ENCODE measurements around the gene ZNF580.

Gene ZNF580

DNA sequence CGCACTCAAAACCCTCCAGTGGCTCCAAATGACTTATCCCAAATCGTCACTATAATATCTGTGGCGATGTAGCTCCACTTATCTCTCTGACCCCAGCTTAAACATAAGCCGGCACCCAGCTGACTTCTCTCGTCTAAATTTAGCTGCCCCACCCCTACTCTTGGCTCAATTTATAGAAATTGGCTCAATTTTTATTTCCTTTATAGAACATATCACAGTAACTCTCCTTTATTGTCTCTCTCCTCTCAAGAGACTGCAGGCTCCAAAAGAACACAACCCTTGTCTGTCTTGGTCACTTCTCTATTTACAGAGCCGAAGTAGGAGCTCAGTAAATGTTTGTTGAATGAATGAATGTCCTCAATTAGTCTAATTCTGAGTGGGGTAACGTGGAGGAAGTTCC lies 17.2 kb upstream of the ZNF580 start:
- DNase-seq (ENCODE audit: low read depth) = no peak
- H3K4me3 ChIP-seq (ENCODE audit: control insufficient read depth, low read depth, low read length) = no peak overlapping the region

DNA sequence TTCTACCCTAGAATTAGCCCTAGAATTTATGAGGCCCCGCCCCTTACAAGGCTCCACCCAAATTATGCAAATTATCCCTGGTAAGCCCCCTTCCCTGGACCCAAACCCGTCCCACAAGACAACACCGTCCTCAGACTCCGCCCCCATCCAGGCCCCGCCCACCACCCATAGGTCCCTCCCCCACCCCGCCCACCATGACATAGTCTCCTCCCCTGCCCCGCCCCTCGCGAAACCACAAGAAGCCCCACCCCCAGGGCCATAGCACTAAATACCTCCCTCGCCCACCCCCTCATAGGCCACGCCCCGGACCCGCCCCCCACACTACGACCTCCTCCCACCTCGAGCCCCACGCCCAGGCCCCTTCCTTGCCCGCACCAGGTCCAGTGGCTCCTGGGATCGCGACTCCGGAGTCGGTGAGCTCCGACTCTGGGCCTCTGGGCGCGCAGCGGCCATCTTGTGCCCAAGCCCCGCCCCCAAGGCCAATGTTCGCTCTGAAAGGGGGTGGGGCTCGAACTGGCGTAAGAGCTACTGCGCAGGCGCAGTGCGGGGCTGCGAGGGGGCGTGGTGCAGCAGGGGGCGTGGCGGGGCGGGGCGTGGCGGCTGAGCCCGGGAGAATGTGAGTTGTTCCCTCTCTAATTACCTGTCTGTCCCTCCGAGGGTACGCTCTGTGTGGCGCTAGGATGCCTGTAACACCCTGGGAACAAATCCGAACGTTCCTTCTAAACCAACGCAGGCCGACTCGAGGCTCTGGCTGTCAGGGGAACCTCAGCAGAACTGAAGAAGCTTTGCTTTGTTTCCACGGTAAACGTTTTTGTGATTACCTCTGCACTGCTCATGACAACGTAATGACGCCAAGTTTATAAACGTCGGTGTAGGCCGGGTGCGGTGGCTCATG lies 16.4 kb upstream of the ZNF580 start, which contains the start of gene ZNF784:
Gene ZNF784 (minus strand): TSS at position 458 of the 895 bp plus-strand sequence. CDS start 5 bp downstream, at position 453.
- DNase-seq (ENCODE audit: low read depth) = peak; percentile 86
- H3K4me3 ChIP-seq (ENCODE audit: control insufficient read depth, low read depth, low read length) = peak within 1 kb of the TSS; percentile 72
- TF ChIP-seq, protein P1, sequence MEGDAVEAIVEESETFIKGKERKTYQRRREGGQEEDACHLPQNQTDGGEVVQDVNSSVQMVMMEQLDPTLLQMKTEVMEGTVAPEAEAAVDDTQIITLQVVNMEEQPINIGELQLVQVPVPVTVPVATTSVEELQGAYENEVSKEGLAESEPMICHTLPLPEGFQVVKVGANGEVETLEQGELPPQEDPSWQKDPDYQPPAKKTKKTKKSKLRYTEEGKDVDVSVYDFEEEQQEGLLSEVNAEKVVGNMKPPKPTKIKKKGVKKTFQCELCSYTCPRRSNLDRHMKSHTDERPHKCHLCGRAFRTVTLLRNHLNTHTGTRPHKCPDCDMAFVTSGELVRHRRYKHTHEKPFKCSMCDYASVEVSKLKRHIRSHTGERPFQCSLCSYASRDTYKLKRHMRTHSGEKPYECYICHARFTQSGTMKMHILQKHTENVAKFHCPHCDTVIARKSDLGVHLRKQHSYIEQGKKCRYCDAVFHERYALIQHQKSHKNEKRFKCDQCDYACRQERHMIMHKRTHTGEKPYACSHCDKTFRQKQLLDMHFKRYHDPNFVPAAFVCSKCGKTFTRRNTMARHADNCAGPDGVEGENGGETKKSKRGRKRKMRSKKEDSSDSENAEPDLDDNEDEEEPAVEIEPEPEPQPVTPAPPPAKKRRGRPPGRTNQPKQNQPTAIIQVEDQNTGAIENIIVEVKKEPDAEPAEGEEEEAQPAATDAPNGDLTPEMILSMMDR (conservative IDR thresholded peaks at IDR 0.05; ENCODE audit: control insufficient read depth, insufficient read depth, low read depth, low read length) = no peak

More for the DNA sequence above, 17.2 kb upstream of the ZNF580 start:
- TF ChIP-seq, protein P1 (conservative IDR thresholded peaks at IDR 0.05; ENCODE audit: control insufficient read depth, insufficient read depth, low read depth, low read length) = no peak

DNA sequence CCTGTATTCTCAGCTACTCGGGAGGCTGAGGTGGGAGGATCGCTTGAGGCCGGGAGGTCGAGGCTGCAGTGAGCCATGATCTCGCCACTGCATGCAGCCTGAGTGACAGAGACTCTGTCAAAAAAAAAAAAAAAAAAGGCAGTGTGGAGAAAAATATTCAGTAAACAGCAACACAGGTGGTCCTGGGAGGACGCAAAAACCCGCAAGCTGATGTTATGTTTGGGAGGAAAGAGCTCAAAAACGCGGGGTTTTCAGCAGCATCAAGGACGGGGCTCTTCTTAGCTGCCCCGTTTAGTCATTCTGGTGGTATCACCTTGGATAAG lies 15.8 kb upstream of the ZNF580 start:
- no peak for DNase-seq (ENCODE audit: low read depth)
- peak overlapping the region; percentile 72 for H3K4me3 ChIP-seq (ENCODE audit: control insufficient read depth, low read depth, low read length)
- TF ChIP-seq, protein P1 (conservative IDR thresholded peaks at IDR 0.05; ENCODE audit: control insufficient read depth, insufficient read depth, low read depth, low read length) = no peak

DNA sequence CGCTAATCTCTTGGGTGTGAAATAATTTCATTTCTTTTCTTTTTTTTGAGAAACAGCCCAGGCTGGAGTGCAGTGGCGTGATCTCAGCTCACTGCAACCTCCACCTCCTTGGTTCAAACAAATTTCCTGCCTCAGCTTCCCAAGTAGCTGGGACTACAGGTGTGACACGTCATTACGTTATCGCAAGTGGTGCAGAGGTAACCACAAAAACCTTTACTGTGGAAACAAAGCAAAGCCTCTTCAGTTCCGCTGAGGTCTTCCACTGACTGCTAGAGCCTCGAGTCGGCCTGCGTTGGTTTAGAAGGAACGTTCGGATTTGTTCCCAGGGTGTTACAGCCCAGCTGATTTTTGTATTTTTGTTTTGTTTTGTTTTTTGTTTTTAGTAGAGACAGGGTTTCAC lies 14.5 kb upstream of the ZNF580 start:
- TF ChIP-seq, protein P1 (conservative IDR thresholded peaks at IDR 0.05; ENCODE audit: control insufficient read depth, insufficient read depth, low read depth, low read length) = no peak
- H3K4me3 ChIP-seq (ENCODE audit: control insufficient read depth, low read depth, low read length) = no peak overlapping the region
- DNase-seq (ENCODE audit: low read depth) = no peak

DNA sequence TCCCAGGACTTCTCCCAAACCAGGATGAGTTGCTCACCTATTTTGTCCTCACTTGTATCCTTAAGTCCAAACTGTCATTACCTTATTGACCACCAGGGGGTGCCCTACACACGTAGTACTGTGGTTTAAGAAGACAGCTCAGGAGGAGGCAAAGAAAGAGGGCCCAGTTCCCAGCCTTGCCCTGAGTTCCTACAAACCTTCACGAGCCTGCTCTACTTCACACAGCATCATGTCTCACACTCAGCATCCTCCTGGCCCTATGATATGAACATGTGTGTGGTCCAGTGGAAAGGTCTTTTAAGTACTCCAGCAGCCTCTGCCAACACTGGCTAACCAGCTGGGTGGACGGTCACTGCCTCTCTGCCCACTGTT lies 8.4 kb upstream of the ZNF580 start:
- H3K4me3 ChIP-seq (ENCODE audit: control insufficient read depth, low read depth, low read length) = no peak overlapping the region
- peak; percentile 97 for DNase-seq (ENCODE audit: low read depth)
- TF ChIP-seq, protein P1 (conservative IDR thresholded peaks at IDR 0.05; ENCODE audit: control insufficient read depth, insufficient read depth, low read depth, low read length) = peak; percentile 83

DNA sequence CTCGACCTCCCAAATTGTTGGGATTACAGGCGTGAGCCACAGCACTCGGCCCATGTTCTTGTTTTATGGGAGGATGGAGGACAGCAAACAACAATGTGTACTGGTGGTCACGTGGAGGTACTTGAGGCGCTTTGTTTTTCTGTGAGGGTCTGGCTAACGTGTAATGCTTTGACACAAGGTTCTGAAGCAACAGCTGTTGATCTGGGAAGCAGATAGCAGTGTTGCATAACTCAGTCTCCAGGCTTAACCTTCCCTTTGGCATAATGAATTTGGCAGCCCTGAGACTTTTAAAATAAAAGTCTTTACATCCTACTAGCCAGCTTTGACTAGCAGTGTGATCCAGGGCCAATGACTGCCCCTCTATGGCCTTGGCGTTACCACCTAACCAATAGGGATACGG lies 6.9 kb upstream of the ZNF580 start:
- TF ChIP-seq, protein P1 (conservative IDR thresholded peaks at IDR 0.05; ENCODE audit: control insufficient read depth, insufficient read depth, low read depth, low read length) = no peak
- no peak overlapping the region for H3K4me3 ChIP-seq (ENCODE audit: control insufficient read depth, low read depth, low read length)
- no peak for DNase-seq (ENCODE audit: low read depth)

Data from fibroblast of mammary gland (primary cell).